Measurements from ENCODE around the gene PIANP. TPM values are rescaled to one million over a fixed set of nuclear protein-coding genes. Genes with fewer than 3 reads are reported as not detected.
A peak's percentile ranks its signal among the peaks of the same experiment; 100 is the strongest.

Gene PIANP
- total RNA-seq, 1 donor from 2014 or later, result 0.09 TPM

GRCh38 chr12:6672143-6672542, 28.5 kb downstream of the PIANP start:
- Mint-ChIP-seq H3K9me3 (no peaks in the 10 kb centered on the region), H3K27ac (no peak overlapping the region), H3K36me3 (ENCODE audit: low read depth) (peaks cover 76% of the 10 kb centered on the region), H3K27me3 (no peaks in the 10 kb centered on the region), H3K4me3 (no peak overlapping the region), H3K4me1 (no peaks in the 10 kb centered on the region)
- DNase-seq, result no peak
- intact Hi-C loops (cut with micrococcal nuclease), result no loop called here

GRCh38 chr12:6667559-6668210, 32.9 kb downstream of the PIANP start:
- H3K4me1 Mint-ChIP-seq, result peaks cover 13% of the 10 kb centered on the region
- H3K4me3 Mint-ChIP-seq, result no peak overlapping the region
- intact Hi-C loops (cut with micrococcal nuclease), result no loop called here
- no peak overlapping the region for H3K27ac Mint-ChIP-seq
- peaks cover 2% of the 10 kb centered on the region for H3K27me3 Mint-ChIP-seq
- H3K9me3 Mint-ChIP-seq, result peaks cover 4% of the 10 kb centered on the region
- no peak for DNase-seq
- H3K36me3 Mint-ChIP-seq (ENCODE audit: low read depth), result peaks cover 65% of the 10 kb centered on the region

GRCh38 chr12:6666211-6666610, 34.4 kb downstream of the PIANP start:
- Mint-ChIP-seq H3K36me3 (ENCODE audit: low read depth) (peaks cover 51% of the 10 kb centered on the region), H3K27me3 (peaks cover 2% of the 10 kb centered on the region), H3K4me1 (peaks cover 21% of the 10 kb centered on the region), H3K9me3 (peaks cover 4% of the 10 kb centered on the region), H3K4me3 (no peak overlapping the region), H3K27ac (no peak overlapping the region)
- DNase-seq, result no peak
- intact Hi-C loops (cut with micrococcal nuclease), result no loop called here

GRCh38 chr12:6664902-6665301, 35.7 kb downstream of the PIANP start:
- Mint-ChIP-seq H3K27me3 (peaks cover 2% of the 10 kb centered on the region), H3K36me3 (ENCODE audit: low read depth) (peaks cover 39% of the 10 kb centered on the region), H3K4me3 (no peak overlapping the region), H3K9me3 (peaks cover 4% of the 10 kb centered on the region), H3K27ac (no peak overlapping the region), H3K4me1 (peaks cover 21% of the 10 kb centered on the region)
- DNase-seq, result no peak
- intact Hi-C loops (cut with micrococcal nuclease), result loop anchor here (5.0 kb wide), 1 partner anchor 522 kb away; the partner anchor contains the start of gene PEX5

- peaks cover 21% of the 10 kb centered on the region for H3K4me1 Mint-ChIP-seq
- intact Hi-C loops (cut with micrococcal nuclease), result loop anchor here (1.0 to 5.0 kb wide), 9 partner anchors 26 to 524 kb away; partner anchors contain the start of genes CHD4, COPS7A, LPAR5 and MRPL51
- peak; percentile 99 for DNase-seq
- peaks cover 34% of the 10 kb centered on the region for H3K36me3 Mint-ChIP-seq (ENCODE audit: low read depth)
- peak within 1 kb of the TSS; percentile 98 for H3K4me3 Mint-ChIP-seq
- peak within 1 kb of the TSS; percentile 96 for H3K27ac Mint-ChIP-seq
- peaks cover 4% of the 10 kb centered on the region for H3K9me3 Mint-ChIP-seq
- peaks cover 2% of the 10 kb centered on the region for H3K27me3 Mint-ChIP-seq
Measured at GRCh38 chr12:6662906-6663742, 37.5 kb downstream of the PIANP start, which contains the start of gene ING4. Gene ING4 (minus strand): TSS chr12:6663119. CDS start chr12:6663101, 18 bp downstream.

GRCh38 chr12:6662602-6662905, 38.1 kb downstream of the PIANP start:
- Mint-ChIP-seq H3K27ac (peak overlapping the region; percentile 96), H3K4me3 (peak overlapping the region; percentile 98), H3K9me3 (peaks cover 4% of the 10 kb centered on the region), H3K27me3 (peaks cover 2% of the 10 kb centered on the region), H3K36me3 (ENCODE audit: low read depth) (peaks cover 29% of the 10 kb centered on the region), H3K4me1 (peaks cover 21% of the 10 kb centered on the region)
- intact Hi-C loops (cut with micrococcal nuclease), result loop anchor here (2.0 to 5.0 kb wide), 2 partner anchors 94 to 525 kb away; partner anchors contain the start of genes NOP2 and PEX5
- no peak for DNase-seq

GRCh38 chr12:6653987-6654386, 46.6 kb downstream of the PIANP start:
- DNase-seq, result no peak
- peaks cover 49% of the 10 kb centered on the region for H3K36me3 Mint-ChIP-seq (ENCODE audit: low read depth)
- no peak overlapping the region for H3K4me3 Mint-ChIP-seq
- H3K27ac Mint-ChIP-seq, result no peak overlapping the region
- H3K9me3 Mint-ChIP-seq, result no peaks in the 10 kb centered on the region
- no peaks in the 10 kb centered on the region for H3K4me1 Mint-ChIP-seq
- H3K27me3 Mint-ChIP-seq, result no peaks in the 10 kb centered on the region
- intact Hi-C loops (cut with micrococcal nuclease), result no loop called here

- H3K27ac Mint-ChIP-seq, result no peak overlapping the region
- intact Hi-C loops (cut with micrococcal nuclease), result no loop called here
Measured at GRCh38 chr12:6653342-6653741, 47.3 kb downstream of the PIANP start.

GRCh38 chr12:6652391-6652790, 48.2 kb downstream of the PIANP start:
- no peak overlapping the region for H3K27ac Mint-ChIP-seq
- peaks cover 50% of the 10 kb centered on the region for H3K36me3 Mint-ChIP-seq (ENCODE audit: low read depth)
- no peaks in the 10 kb centered on the region for H3K9me3 Mint-ChIP-seq
- intact Hi-C loops (cut with micrococcal nuclease), result no loop called here
- no peaks in the 10 kb centered on the region for H3K27me3 Mint-ChIP-seq
- peaks cover 2% of the 10 kb centered on the region for H3K4me1 Mint-ChIP-seq
- DNase-seq, result no peak
- no peak overlapping the region for H3K4me3 Mint-ChIP-seq

More at GRCh38 chr12:6653342-6653741, 47.3 kb downstream of the PIANP start:
- Mint-ChIP-seq H3K27me3 (no peaks in the 10 kb centered on the region), H3K4me1 (no peaks in the 10 kb centered on the region), H3K9me3 (no peaks in the 10 kb centered on the region), H3K4me3 (no peak overlapping the region), H3K36me3 (ENCODE audit: low read depth) (peaks cover 47% of the 10 kb centered on the region)
- no peak for DNase-seq

GRCh38 chr12:6650832-6651231, 49.8 kb downstream of the PIANP start:
- Mint-ChIP-seq H3K4me3 (no peak overlapping the region), H3K27me3 (peaks cover 2% of the 10 kb centered on the region), H3K36me3 (ENCODE audit: low read depth) (peaks cover 48% of the 10 kb centered on the region), H3K4me1 (peaks cover 10% of the 10 kb centered on the region), H3K9me3 (no peaks in the 10 kb centered on the region), H3K27ac (no peak overlapping the region)
- intact Hi-C loops (cut with micrococcal nuclease), result no loop called here
- no peak for DNase-seq

- intact Hi-C loops (cut with micrococcal nuclease), result no loop called here
- H3K27me3 Mint-ChIP-seq, result peaks cover 5% of the 10 kb centered on the region
- peak within 1 kb of the TSS; percentile 56 for H3K27ac Mint-ChIP-seq
- peaks cover 16% of the 10 kb centered on the region for H3K4me1 Mint-ChIP-seq
- H3K4me3 Mint-ChIP-seq, result peak within 1 kb of the TSS; percentile 68
- peaks cover 14% of the 10 kb centered on the region for H3K9me3 Mint-ChIP-seq
- peak; percentile 86 for DNase-seq
- peaks cover 43% of the 10 kb centered on the region for H3K36me3 Mint-ChIP-seq (ENCODE audit: low read depth)
Measured at GRCh38 chr12:6647083-6647604, 53.5 kb downstream of the PIANP start, which contains the start of gene ACRBP. Gene ACRBP (minus strand): TSS chr12:6647432. CDS start chr12:6647366, 66 bp downstream.

GRCh38 chr12:6646276-6647082, 54.1 kb downstream of the PIANP start:
- Mint-ChIP-seq H3K27me3 (peaks cover 9% of the 10 kb centered on the region), H3K4me3 (peak overlapping the region; percentile 68), H3K27ac (peak overlapping the region; percentile 56), H3K36me3 (ENCODE audit: low read depth) (peaks cover 41% of the 10 kb centered on the region), H3K4me1 (peaks cover 16% of the 10 kb centered on the region), H3K9me3 (peaks cover 17% of the 10 kb centered on the region)
- intact Hi-C loops (cut with micrococcal nuclease), result no loop called here
- DNase-seq, result no peak

- Mint-ChIP-seq H3K27me3 (peaks cover 15% of the 10 kb centered on the region), H3K27ac (no peak overlapping the region), H3K9me3 (peaks cover 17% of the 10 kb centered on the region), H3K4me1 (peaks cover 19% of the 10 kb centered on the region), H3K36me3 (ENCODE audit: low read depth) (peaks cover 30% of the 10 kb centered on the region), H3K4me3 (no peak overlapping the region)
- intact Hi-C loops (cut with micrococcal nuclease), result no loop called here
- DNase-seq, result no peak
Measured at GRCh38 chr12:6644903-6645302, 55.7 kb downstream of the PIANP start.

Data from activated CD4-positive, alpha-beta T cell treated with anti-CD3 and anti-CD28 coated beads, Interleukin-2, amount 10 ng/mL, durations not matched to agents 24 days and 14 days (primary cell).